Measurements from ENCODE around the gene F2. TPM values are rescaled to one million over a fixed set of nuclear protein-coding genes. Genes with fewer than 3 reads are reported as not detected.
A peak's percentile ranks its signal among the peaks of the same experiment; 100 is the strongest.

Gene F2
- total and polyA plus RNA-seq, 2 of the 13 experiments (the other 11 are each of a cell fraction or from before 2014, with no cell fraction given) = 330 to 801 TPM

GRCh38 chr11:46700241-46701077 lies 18.6 kb upstream of the F2 start, which contains the start of the genes ARHGAP1 and ZNF408 (continued):
- TF ChIP-seq ZBTB44 (CRISPR knock-in tag; IDR thresholded peaks at IDR 0.05) = 0 out of 2 replicates have a peak, but pooled peaks have one; percentile 54
- no peak for TF ChIP-seq SMAD1 (CRISPR knock-in tag; IDR thresholded peaks at IDR 0.05; ENCODE audit: borderline replicate concordance, low read depth)
- TF ChIP-seq CSRNP1 (CRISPR knock-in tag; IDR thresholded peaks at IDR 0.05) = peak; percentile 92
- TF ChIP-seq AKNA (CRISPR knock-in tag; IDR thresholded peaks at IDR 0.05; ENCODE audit: borderline replicate concordance) = no peak
- TF ChIP-seq NFYC (CRISPR knock-in tag; IDR thresholded peaks at IDR 0.05) = 0 out of 2 replicates have a peak, but pooled peaks have one; percentile 11
- no peak for TF ChIP-seq ZNF17 (CRISPR knock-in tag; IDR thresholded peaks at IDR 0.05)
- no peak; the same call in 1 of the 2 replicates for TF ChIP-seq ZFY (CRISPR knock-in tag; IDR thresholded peaks at IDR 0.05)
- TF ChIP-seq ZSCAN20 (CRISPR knock-in tag; IDR thresholded peaks at IDR 0.05; ENCODE audit: borderline replicate concordance) = peak; percentile 77; the same call in 1 of the 2 replicates
- TF ChIP-seq CBX1 (IDR thresholded peaks at IDR 0.05; ENCODE audit: low read depth) = peak; percentile 65
- TF ChIP-seq HOXA9 (CRISPR knock-in tag; IDR thresholded peaks at IDR 0.05; ENCODE audit: borderline replicate concordance) = no peak; the same call in 1 of the 2 replicates
- TF ChIP-seq ZNF775 (CRISPR knock-in tag; IDR thresholded peaks at IDR 0.05; ENCODE audit: borderline replicate concordance) = no peak
- no peak; the same call in 1 of the 2 replicates for TF ChIP-seq ZNF567 (CRISPR knock-in tag; IDR thresholded peaks at IDR 0.05; ENCODE audit: borderline replicate concordance)
- peak; percentile 79 for TF ChIP-seq CCAR2 (optimal IDR thresholded peaks at IDR 0.05; ENCODE audit: low read depth, low read length)
- no peak for TF ChIP-seq ZNF264 (CRISPR knock-in tag; IDR thresholded peaks at IDR 0.05)
- TF ChIP-seq ZNF737 (CRISPR knock-in tag; IDR thresholded peaks at IDR 0.05; ENCODE audit: borderline replicate concordance) = no peak; the same call in 1 of the 2 replicates
- peak; percentile 34; the same call in 1 of the 2 replicates for TF ChIP-seq ZNF713 (CRISPR knock-in tag; IDR thresholded peaks at IDR 0.05)
- no peak for TF ChIP-seq USF2 (IDR thresholded peaks at IDR 0.05; ENCODE audit: low read depth, low read length)
- peak; percentile 91 for TF ChIP-seq USF2 (CRISPR knock-in tag; IDR thresholded peaks at IDR 0.05; ENCODE audit: borderline replicate concordance)
